HG02759 (cell line): Measurements from ENCODE around the gene CYP4F2.
"Not testable (repeated sequence)": the region's sequence is repeated elsewhere in the genome, so short reads cannot be mapped to it uniquely, and the experiment has no call there.

ENCODE experiments used
- ATAC-seq: cut with Tn5 transposase; IDR thresholded peaks from one replicate; pipeline ENCODE4 v1.9.1; 2021; ENCODE audit warnings: mild to moderate bottlenecking, moderate library complexity; ENCODE audit not compliant: unreplicated experiment

Gene CYP4F2

GRCh38 chr19:15860522-15860921 is 37.4 kb downstream of the CYP4F2 start:
- ATAC-seq: no peak

- ATAC-seq: no peak
Measured at GRCh38 chr19:15859187-15859586, 38.7 kb downstream of the CYP4F2 start.

- no peak for ATAC-seq
Measured at GRCh38 chr19:15850385-15850784, 47.5 kb downstream of the CYP4F2 start.

DNA sequence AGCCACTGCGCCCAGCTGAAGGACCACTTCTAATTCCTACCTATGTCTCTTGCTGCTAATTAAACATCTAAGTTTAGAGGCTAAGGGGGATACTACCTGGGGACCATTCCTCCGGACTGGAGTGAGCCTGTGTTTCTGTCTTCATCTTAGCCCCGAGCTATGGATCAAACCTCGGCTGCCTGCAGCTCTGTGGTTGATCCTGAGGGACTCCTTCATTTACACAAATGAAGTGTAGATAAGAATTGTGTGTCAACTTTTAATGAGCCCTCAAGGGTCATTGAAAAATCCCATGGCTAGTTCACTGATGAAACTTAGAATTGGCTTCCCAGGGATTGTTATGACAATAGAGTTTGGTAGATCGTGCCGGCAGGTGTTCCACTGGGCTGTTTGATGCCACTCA is 51.0 kb downstream of the CYP4F2 start:
- no peak for ATAC-seq

DNA sequence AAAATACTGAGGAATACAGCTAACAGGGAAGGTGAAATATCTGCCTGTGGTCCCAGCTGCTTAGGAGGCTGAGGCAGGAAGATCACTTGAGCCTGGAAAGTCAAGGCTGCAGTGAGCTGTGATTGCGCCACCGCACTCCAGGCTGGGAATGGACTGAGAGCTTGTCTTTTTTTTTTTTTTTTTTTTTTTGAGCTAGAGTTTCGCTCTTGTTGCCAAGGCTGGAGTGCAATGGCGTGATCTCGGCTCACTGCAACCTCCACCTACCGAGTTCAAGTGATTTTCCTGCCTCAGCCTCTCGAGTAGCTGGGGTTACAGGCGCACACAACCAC is 54.0 kb downstream of the CYP4F2 start:
- not testable (repeated sequence) for ATAC-seq

DNA sequence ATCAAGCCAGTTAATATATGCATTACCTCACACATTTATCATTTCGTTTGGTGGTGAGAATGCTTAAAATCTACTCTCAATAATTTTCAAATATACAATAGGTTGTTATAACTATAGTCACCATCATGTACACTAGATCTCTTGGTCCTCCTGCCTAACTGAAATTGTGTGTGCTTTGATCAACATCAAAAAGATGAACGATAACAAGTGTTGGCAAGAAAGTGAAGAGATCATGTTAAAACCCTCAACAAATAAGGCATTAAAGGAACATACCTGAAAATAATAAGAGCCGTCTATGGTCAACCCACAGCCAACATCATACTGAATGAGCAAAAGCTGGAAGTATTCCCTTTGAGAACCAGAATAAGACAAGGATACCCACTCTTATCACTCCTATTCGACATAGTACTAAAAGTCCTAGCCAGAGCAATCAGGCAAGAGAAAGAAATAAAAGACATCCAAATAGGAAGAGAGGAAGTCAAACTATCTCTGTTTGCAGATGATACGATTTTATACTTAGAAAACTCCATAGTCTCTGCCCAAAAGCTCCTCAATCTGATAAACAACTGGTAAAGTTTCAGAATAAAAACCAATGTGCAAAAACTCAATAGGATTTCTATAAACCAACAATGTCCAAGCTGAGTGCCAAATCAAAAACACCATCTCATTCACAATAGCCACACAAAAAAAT is 54.5 kb downstream of the CYP4F2 start:
- ATAC-seq: no peak

DNA sequence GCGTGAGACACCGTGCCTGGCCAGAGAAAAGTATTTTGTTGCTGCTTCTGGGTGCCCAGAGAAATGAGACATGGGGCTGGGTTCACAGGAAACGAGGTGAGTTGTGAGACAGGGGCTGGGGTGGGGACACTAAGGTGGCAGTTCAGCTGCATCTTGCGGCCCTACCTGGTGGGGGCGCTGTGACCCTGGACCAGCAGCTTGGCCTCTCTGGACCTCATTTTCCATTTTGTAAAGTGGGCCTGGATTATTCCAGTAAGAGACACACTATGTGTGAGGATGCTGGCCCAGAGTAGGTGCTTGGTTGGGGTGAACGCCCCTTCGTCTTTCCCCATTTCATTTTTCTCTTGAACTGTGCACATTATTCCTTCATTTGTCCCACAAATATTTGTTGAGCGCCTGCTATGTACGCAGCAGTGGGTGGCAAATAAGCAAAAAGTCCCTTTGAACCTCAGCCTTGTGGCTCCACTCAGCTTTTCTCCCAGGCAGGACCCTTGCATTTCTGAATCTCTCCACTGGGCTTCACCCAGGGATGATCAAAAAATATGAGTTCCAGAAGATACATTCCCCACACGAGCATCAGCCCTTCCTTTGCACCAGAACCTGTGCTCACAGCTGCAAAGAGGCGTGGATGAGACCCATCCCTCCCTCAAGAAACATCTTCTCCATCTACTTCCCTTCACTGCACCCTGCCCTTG is 55.9 kb downstream of the CYP4F2 start:
- no peak for ATAC-seq

GRCh38 chr19:15840833-15841232 is 57.0 kb downstream of the CYP4F2 start:
- ATAC-seq: no peak

GRCh38 chr19:15839888-15840287 is 58.0 kb downstream of the CYP4F2 start:
- ATAC-seq: not testable (repeated sequence)

DNA sequence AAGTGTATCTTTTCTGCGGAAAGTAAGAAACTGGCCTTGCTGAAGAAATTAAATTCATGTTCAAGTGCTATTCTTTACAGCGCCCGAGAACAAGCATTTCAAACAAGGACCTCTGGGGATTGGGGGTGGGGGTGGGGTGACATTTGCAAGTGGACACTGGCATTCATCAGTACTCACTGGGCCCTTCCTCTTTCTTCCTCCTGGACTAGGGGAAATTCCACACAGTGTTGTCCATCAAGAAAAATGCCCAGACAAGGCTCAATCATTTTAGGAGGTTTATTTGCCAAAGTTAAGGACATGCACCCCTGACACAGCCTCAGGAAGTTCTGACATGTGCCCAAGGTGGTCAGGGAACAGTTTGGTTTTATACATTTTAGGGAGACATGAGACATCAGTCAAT is 59.5 kb downstream of the CYP4F2 start:
- ATAC-seq: no peak

GRCh38 chr19:15837221-15837731 is 60.6 kb downstream of the CYP4F2 start:
- peak; percentile 6 for ATAC-seq

- ATAC-seq: peak; percentile 96
Measured at GRCh38 chr19:15836330-15837220, 61.3 kb downstream of the CYP4F2 start.

DNA sequence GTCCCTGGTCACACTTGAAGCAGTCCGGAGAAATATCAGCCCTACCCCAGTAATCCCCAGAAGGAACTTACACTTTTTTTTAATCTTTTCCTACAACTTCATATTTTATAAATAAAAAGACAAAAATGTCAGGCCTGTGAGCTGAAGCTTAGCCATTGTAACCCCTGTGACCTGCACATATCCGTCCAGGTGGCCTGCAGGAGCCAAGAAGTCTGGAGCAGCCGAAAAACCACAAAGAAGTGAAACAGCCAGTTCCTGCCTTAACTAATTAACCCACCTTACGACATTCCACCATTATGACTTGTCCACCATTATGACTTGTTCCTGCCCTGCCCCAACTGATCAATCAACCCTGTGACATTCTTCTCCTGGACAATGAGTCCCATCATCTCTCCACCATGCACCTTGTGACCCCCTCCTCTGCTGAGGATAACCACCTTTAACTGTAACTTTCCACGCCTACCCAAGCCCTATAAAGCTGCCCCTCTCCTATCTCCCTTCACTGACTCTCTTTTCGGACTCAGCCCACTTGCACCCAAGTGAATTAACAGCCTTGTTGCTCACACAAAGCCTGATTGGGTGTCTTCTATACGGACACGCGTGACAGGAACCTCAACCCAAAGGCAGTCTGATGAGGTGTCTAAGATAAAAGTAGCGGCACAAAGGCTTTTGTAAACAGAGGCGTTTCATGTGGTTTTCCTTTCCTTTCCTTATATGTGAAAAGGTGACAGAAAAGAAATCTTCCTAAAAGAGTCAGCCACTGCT is 62.1 kb downstream of the CYP4F2 start:
- ATAC-seq: not testable (repeated sequence)

- ATAC-seq: not testable (repeated sequence)
Measured at GRCh38 chr19:15834232-15834631, 63.6 kb downstream of the CYP4F2 start.

- no peak for ATAC-seq
Measured at GRCh38 chr19:15831626-15832025, 66.2 kb downstream of the CYP4F2 start.

GRCh38 chr19:15829786-15830185 is 68.1 kb downstream of the CYP4F2 start:
- no peak for ATAC-seq

DNA sequence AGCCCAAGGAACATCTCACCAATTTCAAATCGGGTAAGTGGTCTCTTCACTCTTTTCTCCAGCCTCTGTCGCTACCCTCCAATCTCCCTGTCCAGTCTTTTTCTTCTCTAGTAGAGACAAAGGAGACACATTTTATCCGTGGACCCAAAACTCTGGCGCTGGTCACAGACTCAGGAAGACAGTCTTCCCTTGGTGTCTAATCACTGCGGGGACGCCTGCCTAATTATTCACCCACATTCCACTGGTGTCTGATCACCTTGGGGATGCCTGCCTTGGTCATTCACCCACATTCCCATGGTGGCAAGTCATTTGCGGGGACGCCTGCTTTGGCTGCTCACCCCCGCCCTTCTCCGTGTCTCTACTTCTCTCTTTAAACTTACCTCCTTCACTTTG is 68.6 kb downstream of the CYP4F2 start:
- ATAC-seq: no peak

GRCh38 chr19:15828611-15829305 is 69.1 kb downstream of the CYP4F2 start:
- ATAC-seq: not testable (repeated sequence)

DNA sequence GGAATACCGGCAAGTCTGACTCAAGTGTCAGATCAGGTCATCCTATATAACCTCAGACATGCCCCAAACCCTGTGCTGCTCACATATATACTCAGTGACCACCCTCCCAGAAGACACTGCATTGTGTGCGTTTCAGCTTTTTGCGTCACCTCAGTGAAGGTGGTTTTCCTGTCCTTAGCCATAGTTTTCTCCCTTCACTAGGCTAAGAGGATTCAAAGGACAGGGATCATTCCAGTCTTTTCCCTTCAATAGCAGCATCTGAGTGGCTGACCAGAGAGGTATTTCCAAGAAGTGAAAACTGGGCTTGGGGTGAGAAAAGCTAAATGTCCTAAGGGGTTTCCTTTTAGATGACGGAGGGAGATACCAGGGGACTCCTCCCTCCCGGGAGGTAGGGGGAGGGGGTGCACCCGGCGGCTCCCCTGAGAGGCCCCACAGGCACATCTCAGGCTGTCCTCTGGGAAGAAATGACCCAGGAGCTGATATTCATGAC is 69.7 kb downstream of the CYP4F2 start:
- ATAC-seq: no peak
